Heart left ventricle (tissue), 16 donors: ENCODE data around the gene OSGIN1. TPM values are rescaled to one million over a fixed set of nuclear protein-coding genes. Genes with fewer than 3 reads are reported as not detected.

Source experiments
- ATAC-seq, 4 donors: fragments of 200-7000 bp; cut with Tn5 transposase; one replicate each; pipeline ENCODE4 v1.9.1; 2020 to 2022; ENCODE audit warnings: moderate library complexity in 4 of 4, mild to moderate bottlenecking in 3 of 4, moderate number of reproducible peaks in 1 of 4
- DNase-seq, 5 donors: peaks; one replicate each; pipeline ENCODE4 v3.0.0-alpha.2; 2020
- H3K27ac ChIP-seq, 12 donors: fragments of 200-600 bp; sonication (generic) in 4 of 12; one replicate each; pipeline versions ENCODE4 v1.5.0 to v1.8.0; 2016 to 2022; ENCODE audit warnings: mild to moderate bottlenecking in 2 of 12
- H3K27me3 ChIP-seq, 9 donors: fragments of 200-600 bp; sonication (generic) in 2 of 9; one replicate each; pipeline versions ENCODE4 v1.5.1 to v1.8.0; 2016 to 2022; ENCODE audit warnings: mild to moderate bottlenecking in 3 of 9
- H3K36me3 ChIP-seq, 9 donors: fragments of 200-600 bp; sonication (generic) in 2 of 9; one replicate each; pipeline versions ENCODE4 v1.5.0 to v1.8.0; 2018 to 2022; ENCODE audit warnings: mild to moderate bottlenecking in 2 of 9
- H3K4me1 ChIP-seq, 12 donors: fragments of 200-600 bp; sonication (generic) in 4 of 12; one replicate each; pipeline versions ENCODE4 v1.5.0 to v1.8.0; 2016 to 2022; ENCODE audit warnings: mild to moderate bottlenecking in 3 of 12
- H3K4me3 ChIP-seq, 12 donors: fragments of 200-600 bp; sonication (generic) in 4 of 12; one replicate each; pipeline versions ENCODE4 v1.5.0 to v1.8.0; 2017 to 2022; ENCODE audit warnings: mild to moderate bottlenecking in 9 of 12, moderate library complexity in 4 of 12
- H3K9me3 ChIP-seq, 12 donors: fragments of 200-600 bp; sonication (generic) in 4 of 12; one replicate each; pipeline versions ENCODE4 v1.5.0 to v1.8.0; 2016 to 2022; ENCODE audit warnings: mild to moderate bottlenecking in 1 of 12
- CTCF ChIP-seq, 12 donors: fragments of 200-600 bp; sonication (generic) in 4 of 12; IDR thresholded peaks; one replicate each; pipeline versions ENCODE4 v1.5.0 to v1.8.0; 2018 to 2022; ENCODE audit warnings: antibody characterized with exemption in 12 of 12, mild to moderate bottlenecking in 5 of 12
- POLR2A ChIP-seq, 2 donors: fragments of 450-650 bp; IDR thresholded peaks; one replicate each; pipeline ENCODE4 v1.6.1; 2017; ENCODE audit warnings: antibody characterized with exemption in 2 of 2, mild to moderate bottlenecking in 2 of 2, moderate library complexity in 2 of 2
- WGBS, 4 donors: extraction: QIAGEN DNeasy Blood & Tissue Kit in 2 of 4; methylation state at CpG; one replicate each; pipeline versions ENCODE4 v1.1.5 to v1.1.7; 2013 to 2018; 5-methylcytosine and 5-hydroxymethylcytosine counted together
- intact Hi-C, 10 donors: fragments of 100-400 bp; cut with DNase I; formaldehyde crosslinking; loops; one replicate each; pipeline versions ENCODE4 v1.11.1 to v1.14.2; 2022
- polyA plus RNA-seq, 2 donors: library from polyadenylated mRNA; stranded (reverse); fragments of 200-250 nt; gene quantifications; one replicate each; pipeline ENCODE4 v1.2.3, GENCODE V29; 2013
- total RNA-seq, 9 donors: library from RNA; depleted of rRNA in 2 of 9; stranded (reverse); fragments of >200 nt in 2 of 9; fragmentation: NEBNext Ultra II Directional in 3 of 9; extraction: Animal tissue kit (Norgen Biotek cat#: 25700) in 3 of 9; gene quantifications; one replicate each; pipeline versions ENCODE4 v1.1.0 to v1.2.4, GENCODE V29; 2016 to 2023
- donor health status: ischemic (EF 13 %, LVEDD 7.1; RV severe dilation, severe dysfunction).
- donor health status: healthy with polysubstance abuse.
- donor health status: DM: no; HTN: yes; CAD: no.
- donor health status: DM: no; HTN: no; CAD: no.
- donor health status: ischemic (EF 25% LVEDD 6.9; RV normal size, moderate dysfunction).
- donor health status: ischemic (EF 25% LVEDD 5.7; RV mildly dilated, moderate dysfunction).
- donor health status: healthy.
- donor health status: DM: yes; HTN: yes; CAD: no.
- donor health status: ischemic (EF 35%, LVEDD 5.7; RV mildly dilated, moderate dysfunction).
- donor health status: nonischemic (EF 11% LVEDD 7.7; RV severe dilation, severe dysfunction).
- donor health status: DM: yes; HTN: yes; CAD: no.
- donor health status: PGD.
- donor health status: ischemic (EF 29% LVEDD 5.4; RV normal size, mild dysfunction).
- donor health status: nonischemic (EF 23%, LVEDD 6.1; RV moderate dilation, normal function).

The OSGIN1 gene
- total and polyA plus RNA-seq, 11 donors, result 3.3 to 12.8 (median 7.0) TPM

DNA sequence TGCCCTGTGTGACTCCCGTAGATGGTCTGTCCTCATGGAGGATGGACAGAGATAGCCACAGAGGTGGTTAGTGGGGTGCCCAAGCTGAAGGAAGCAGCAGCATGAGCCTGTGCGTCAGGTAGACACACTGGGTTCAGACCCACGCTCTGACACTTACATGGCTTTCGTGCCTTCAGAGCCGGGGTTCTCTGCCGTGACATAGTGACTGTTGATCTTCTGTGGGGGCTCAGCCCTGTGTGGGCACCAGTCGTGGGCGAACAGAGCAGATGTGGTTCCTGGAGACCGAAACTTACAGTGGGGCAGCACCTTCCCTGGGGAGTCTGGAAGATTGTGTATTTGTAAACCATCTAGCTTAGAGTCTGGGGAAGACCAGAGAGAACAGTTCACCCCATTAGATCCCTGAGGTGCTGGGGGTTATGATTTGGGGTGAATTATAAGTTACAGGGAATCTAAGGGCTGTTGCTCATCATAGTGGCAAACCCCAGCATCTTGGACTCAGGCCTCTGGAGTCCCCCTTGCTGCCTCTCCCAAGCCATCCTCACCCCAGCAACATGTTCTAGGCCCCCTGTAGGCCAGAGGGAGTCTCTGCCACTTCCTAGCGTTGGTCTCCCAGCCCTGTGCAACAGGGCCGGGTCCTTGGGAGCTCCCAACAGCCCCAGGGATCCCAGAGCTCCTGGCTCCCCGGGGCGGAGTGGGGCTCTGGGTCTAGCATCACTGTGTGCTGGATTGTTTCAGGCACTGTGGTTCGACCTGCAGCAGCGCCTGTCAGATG is 43.6 kb downstream of the OSGIN1 start:
- Histone ChIP-seq H3K4me3 (no peak overlapping the region), H3K36me3 (no peaks in the 10 kb centered on the region), H3K9me3 (no peaks in the 10 kb centered on the region), H3K27ac (no peak overlapping the region), H3K4me1 (peaks cover 0 to 21% (median 5%) of the 10 kb centered on the region in 12 donors), H3K27me3 (peaks cover 0 to 19% (median 0%) of the 10 kb centered on the region in 9 donors)
- WGBS, 4 donors, result 84 to 87% (median 85%) methylated on average over 6 to 15 of the region's 15 CpGs
- TF ChIP-seq CTCF (IDR thresholded peaks at IDR 0.05) (no peak), POLR2A (IDR thresholded peaks at IDR 0.05) (no peak)
- intact Hi-C loops, result no loop called here
- DNase-seq, result no peak
- ATAC-seq, result no peak

DNA sequence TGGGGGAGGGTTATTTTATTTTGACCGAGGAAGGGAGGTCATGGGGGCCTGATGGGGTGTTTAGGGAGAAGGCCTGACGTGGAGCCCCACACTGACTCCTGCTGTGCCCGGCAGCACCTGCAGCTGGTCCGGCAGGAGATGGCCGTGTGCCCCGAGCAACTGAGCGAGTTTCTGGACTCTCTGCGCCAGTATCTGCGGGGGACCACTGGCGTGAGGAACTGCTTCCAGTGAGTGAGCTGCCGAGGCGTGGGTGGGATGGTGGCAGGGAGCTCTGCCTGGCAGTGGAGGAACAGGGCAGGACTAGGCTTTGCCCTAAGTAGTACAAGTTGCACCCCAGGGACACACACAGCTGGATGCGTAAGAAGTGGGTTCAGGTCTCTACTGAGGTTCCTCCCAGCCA is 45.1 kb downstream of the OSGIN1 start:
- TF ChIP-seq POLR2A (IDR thresholded peaks at IDR 0.05) (no peak), CTCF (IDR thresholded peaks at IDR 0.05) (no peak)
- DNase-seq, result no peak
- no peak overlapping the region for H3K27ac ChIP-seq
- intact Hi-C loops, result no loop called here
- WGBS, 4 donors, result 84 to 89% (median 88%) methylated on average over 12 to 13 of the region's 13 CpGs
- H3K9me3 ChIP-seq, result no peaks in the 10 kb centered on the region
- ATAC-seq, result no peak
- H3K36me3 ChIP-seq, result no peaks in the 10 kb centered on the region
- peaks cover 0 to 19% (median 0%) of the 10 kb centered on the region in 9 donors for H3K27me3 ChIP-seq
- no peak overlapping the region for H3K4me3 ChIP-seq
- peaks cover 0 to 13% (median under 1%) of the 10 kb centered on the region in 12 donors for H3K4me1 ChIP-seq

GRCh38 chr16:84000989-84001642 is 48.1 kb downstream of the OSGIN1 start:
- DNase-seq, result no peak
- no peak for ATAC-seq
- 60 to 84% (median 76%) methylated on average over 11 to 13 of the region's 13 CpGs for WGBS, 4 donors
- TF ChIP-seq CTCF (IDR thresholded peaks at IDR 0.05) (no peak), POLR2A (IDR thresholded peaks at IDR 0.05) (no peak)
- Histone ChIP-seq H3K4me1 (peaks cover 0 to 1% (median 0%) of the 10 kb centered on the region in 12 donors), H3K36me3 (no peaks in the 10 kb centered on the region), H3K4me3 (no peak overlapping the region), H3K27ac (no peak overlapping the region), H3K9me3 (no peaks in the 10 kb centered on the region), H3K27me3 (peaks cover 0 to 19% (median 0%) of the 10 kb centered on the region in 9 donors)
- intact Hi-C loops, result no loop called here

- Histone ChIP-seq H3K4me1 (no peaks in the 10 kb centered on the region), H3K4me3 (no peak overlapping the region), H3K27me3 (peaks cover 0 to 13% (median 0%) of the 10 kb centered on the region in 9 donors), H3K9me3 (no peaks in the 10 kb centered on the region), H3K36me3 (no peaks in the 10 kb centered on the region), H3K27ac (no peak overlapping the region)
- DNase-seq (peak in 1 of 5 donors; percentile 19), ATAC-seq (no peak)
- TF ChIP-seq POLR2A (IDR thresholded peaks at IDR 0.05) (no peak), CTCF (IDR thresholded peaks at IDR 0.05) (no peak)
- WGBS, 4 donors, result 87 to 93% (median 92%) methylated on average over 6 to 7 of the region's 7 CpGs
- intact Hi-C loops, result no loop called here
These were observed 48.7 kb downstream of the OSGIN1 start for GRCh38 chr16:84001726-84002125.
